ENCODE measurements around the gene TSPAN16. TPM values are rescaled to one million over a fixed set of nuclear protein-coding genes. Genes with fewer than 3 reads are reported as not detected.

The TSPAN16 gene, protein sequence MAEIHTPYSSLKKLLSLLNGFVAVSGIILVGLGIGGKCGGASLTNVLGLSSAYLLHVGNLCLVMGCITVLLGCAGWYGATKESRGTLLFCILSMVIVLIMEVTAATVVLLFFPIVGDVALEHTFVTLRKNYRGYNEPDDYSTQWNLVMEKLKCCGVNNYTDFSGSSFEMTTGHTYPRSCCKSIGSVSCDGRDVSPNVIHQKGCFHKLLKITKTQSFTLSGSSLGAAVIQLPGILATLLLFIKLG
- total RNA-seq = not detected

DNA sequence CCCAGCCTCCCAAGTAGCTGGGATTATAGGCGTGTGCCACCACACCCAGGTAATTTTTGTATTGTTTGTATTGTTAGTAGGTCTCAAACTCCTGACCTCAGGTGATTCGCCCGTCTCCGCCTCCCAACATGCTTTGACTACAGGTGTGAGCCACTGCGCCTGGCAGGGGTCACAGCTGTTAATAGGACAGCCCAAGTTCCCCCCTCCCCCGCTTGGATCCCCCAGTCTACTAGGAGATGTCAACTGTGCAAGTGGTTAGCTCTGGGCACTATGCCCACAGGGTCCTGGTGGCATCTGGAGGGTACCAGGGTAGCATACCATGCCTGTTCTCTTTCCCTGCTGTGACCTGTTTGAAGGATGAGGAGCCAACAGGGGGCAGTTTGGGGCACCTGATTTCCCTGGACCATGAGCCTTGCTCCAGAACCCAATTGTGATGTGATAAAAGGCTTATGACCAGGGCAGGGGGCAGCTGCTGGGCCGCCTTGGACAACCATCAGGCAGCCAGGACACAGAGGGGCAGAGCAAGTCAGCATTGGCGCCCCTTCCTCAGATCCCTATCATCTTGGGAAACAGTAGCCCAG is at the start of gene TSPAN16:
Gene TSPAN16, plus strand, starts transcription at position 496 of the 581 bp plus-strand sequence. CDS start 138 bp downstream, outside the sequence.
- ATAC-seq (ENCODE audit: insufficient number of reproducible peaks, low FRiP score, low read depth) = no peak
- Histone ChIP-seq H3K27ac (peak within 1 kb of the TSS; percentile 22 to 46), H3K9me3 (no peaks in the 10 kb centered on the region), H3K27me3 (replicated peaks; ENCODE audit: insufficient read depth) (no peaks in the 10 kb centered on the region), H3K36me3 (no peaks in the 10 kb centered on the region), H3K4me3 (no peak within 1 kb of the TSS), H3K4me1 (ENCODE audit: control insufficient read depth in 1 of 2, low read depth in 2 of 2) (peaks cover 0 to 12% of the 10 kb centered on the region in 2 donors)
- TF ChIP-seq, protein P1, sequence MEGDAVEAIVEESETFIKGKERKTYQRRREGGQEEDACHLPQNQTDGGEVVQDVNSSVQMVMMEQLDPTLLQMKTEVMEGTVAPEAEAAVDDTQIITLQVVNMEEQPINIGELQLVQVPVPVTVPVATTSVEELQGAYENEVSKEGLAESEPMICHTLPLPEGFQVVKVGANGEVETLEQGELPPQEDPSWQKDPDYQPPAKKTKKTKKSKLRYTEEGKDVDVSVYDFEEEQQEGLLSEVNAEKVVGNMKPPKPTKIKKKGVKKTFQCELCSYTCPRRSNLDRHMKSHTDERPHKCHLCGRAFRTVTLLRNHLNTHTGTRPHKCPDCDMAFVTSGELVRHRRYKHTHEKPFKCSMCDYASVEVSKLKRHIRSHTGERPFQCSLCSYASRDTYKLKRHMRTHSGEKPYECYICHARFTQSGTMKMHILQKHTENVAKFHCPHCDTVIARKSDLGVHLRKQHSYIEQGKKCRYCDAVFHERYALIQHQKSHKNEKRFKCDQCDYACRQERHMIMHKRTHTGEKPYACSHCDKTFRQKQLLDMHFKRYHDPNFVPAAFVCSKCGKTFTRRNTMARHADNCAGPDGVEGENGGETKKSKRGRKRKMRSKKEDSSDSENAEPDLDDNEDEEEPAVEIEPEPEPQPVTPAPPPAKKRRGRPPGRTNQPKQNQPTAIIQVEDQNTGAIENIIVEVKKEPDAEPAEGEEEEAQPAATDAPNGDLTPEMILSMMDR (IDR thresholded peaks at IDR 0.05) = no peak
- no peak for DNase-seq (ENCODE audit: low spot score)

DNA sequence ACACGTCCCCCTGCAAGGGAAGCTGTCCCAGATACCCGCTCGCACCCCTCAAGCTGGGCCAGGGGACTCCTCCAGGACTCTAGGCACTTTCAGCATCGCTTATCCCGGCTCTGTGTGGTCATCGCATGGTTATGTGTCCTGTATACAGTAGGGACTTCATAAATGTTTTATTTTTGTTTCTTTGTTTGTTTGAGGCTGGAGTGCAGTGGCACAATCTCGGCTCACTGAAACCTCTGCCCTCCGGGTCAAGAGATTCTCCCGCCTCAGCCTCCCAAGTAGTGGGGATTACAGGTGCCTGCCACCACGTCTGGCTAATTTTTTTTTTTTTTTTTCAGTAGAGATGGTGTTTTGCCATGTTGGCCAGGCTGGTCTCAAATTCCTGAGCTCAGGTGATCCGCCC is 49.0 kb upstream of the TSPAN16 start:
- peaks cover 9% of the 10 kb centered on the region for H3K36me3 ChIP-seq
- TF ChIP-seq, protein P1 (IDR thresholded peaks at IDR 0.05) = no peak
- no peak for ATAC-seq (ENCODE audit: insufficient number of reproducible peaks, low FRiP score, low read depth)
- H3K27ac ChIP-seq = no peak overlapping the region
- peaks cover 0 to 12% of the 10 kb centered on the region in 2 donors for H3K4me1 ChIP-seq (ENCODE audit: control insufficient read depth in 1 of 2, low read depth in 2 of 2)
- H3K9me3 ChIP-seq = no peaks in the 10 kb centered on the region
- no peak for DNase-seq (ENCODE audit: low spot score)
- H3K27me3 ChIP-seq (replicated peaks; ENCODE audit: insufficient read depth) = no peaks in the 10 kb centered on the region
- H3K4me3 ChIP-seq = no peak overlapping the region

DNA sequence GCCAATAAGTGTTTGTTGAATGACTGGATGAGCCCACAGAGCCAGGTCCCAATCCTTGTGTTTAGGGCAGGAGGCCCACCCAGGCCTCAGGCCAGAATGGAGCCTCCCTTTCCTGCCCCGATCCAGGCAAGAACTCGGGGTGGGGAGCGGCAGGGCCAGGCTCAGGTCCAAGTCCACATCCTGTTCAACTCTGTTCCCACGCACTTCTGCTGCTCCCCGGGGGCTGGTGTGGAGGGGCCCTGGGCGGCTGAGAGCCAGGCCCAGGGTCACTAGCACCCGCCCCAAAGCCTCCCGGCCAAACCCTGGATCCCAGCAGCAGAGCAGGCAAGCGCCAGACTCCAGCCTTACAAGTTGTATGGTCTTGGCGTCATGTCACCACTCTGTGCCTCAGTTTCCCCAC is 48.6 kb upstream of the TSPAN16 start:
- H3K27ac ChIP-seq = no peak overlapping the region

DNA sequence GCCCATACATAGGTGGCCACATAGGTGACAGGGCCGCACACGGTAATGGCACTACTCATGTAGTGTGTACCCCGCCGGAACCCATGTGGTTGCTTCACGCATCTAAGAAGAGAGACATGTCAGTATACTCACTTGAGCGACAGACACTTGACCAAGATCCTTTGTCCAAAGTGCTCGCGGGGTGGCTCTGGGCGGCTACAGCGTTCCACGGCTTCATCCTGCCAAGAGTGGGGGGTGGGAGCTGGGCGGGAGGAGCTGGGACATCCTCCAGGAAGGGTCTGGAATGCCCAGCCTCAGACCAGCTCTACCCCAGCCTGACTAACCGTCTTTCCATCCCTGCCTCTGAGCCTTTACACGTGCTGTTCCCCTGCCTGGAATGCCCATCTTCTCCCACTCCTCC is 48.0 kb upstream of the TSPAN16 start:
- ATAC-seq (ENCODE audit: insufficient number of reproducible peaks, low FRiP score, low read depth) = no peak
- H3K4me1 ChIP-seq (ENCODE audit: control insufficient read depth in 1 of 2, low read depth in 2 of 2) = peaks cover 0 to 12% of the 10 kb centered on the region in 2 donors
- no peak for DNase-seq (ENCODE audit: low spot score)
- H3K9me3 ChIP-seq = no peaks in the 10 kb centered on the region
- peaks cover 11% of the 10 kb centered on the region for H3K36me3 ChIP-seq
- TF ChIP-seq, protein P1 (IDR thresholded peaks at IDR 0.05) = no peak
- H3K27ac ChIP-seq = no peak overlapping the region
- H3K4me3 ChIP-seq = no peak overlapping the region
- no peaks in the 10 kb centered on the region for H3K27me3 ChIP-seq (replicated peaks; ENCODE audit: insufficient read depth)

More for the DNA sequence above, 48.6 kb upstream of the TSPAN16 start:
- H3K4me1 ChIP-seq (ENCODE audit: control insufficient read depth in 1 of 2, low read depth in 2 of 2) = peaks cover 0 to 12% of the 10 kb centered on the region in 2 donors
- no peak overlapping the region for H3K4me3 ChIP-seq
- H3K27me3 ChIP-seq (replicated peaks; ENCODE audit: insufficient read depth) = no peaks in the 10 kb centered on the region
- ATAC-seq (ENCODE audit: insufficient number of reproducible peaks, low FRiP score, low read depth) (no peak), DNase-seq (ENCODE audit: low spot score) (no peak)
- TF ChIP-seq, protein P1 (IDR thresholded peaks at IDR 0.05) = no peak
- H3K36me3 ChIP-seq = peaks cover 11% of the 10 kb centered on the region
- no peaks in the 10 kb centered on the region for H3K9me3 ChIP-seq

DNA sequence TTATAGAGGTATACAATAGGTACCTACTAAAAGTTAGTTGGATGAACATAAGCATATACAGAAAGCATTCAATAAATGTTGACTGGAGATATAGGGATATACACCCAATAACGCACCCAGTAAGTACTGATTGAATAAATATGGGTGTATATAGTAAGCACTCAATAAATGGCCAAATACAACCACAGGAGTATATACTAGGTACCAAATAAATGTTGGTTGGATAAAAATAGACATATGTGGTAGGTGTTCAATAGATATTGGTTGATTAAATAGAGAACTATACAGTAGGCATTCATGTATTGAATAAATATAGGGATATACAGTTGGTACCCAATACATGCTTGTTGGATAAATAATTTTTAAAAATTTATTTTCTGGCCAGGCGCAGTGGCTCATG is 47.1 kb upstream of the TSPAN16 start:
- DNase-seq (ENCODE audit: low spot score) (no peak), ATAC-seq (ENCODE audit: insufficient number of reproducible peaks, low FRiP score, low read depth) (no peak)
- TF ChIP-seq, protein P1 (IDR thresholded peaks at IDR 0.05) = no peak
- peaks cover 11% of the 10 kb centered on the region for H3K36me3 ChIP-seq
- no peaks in the 10 kb centered on the region for H3K27me3 ChIP-seq (replicated peaks; ENCODE audit: insufficient read depth)
- no peaks in the 10 kb centered on the region for H3K9me3 ChIP-seq
- no peak overlapping the region for H3K4me3 ChIP-seq
- no peak overlapping the region for H3K27ac ChIP-seq
- H3K4me1 ChIP-seq (ENCODE audit: control insufficient read depth in 1 of 2, low read depth in 2 of 2) = peaks cover 0 to 7% of the 10 kb centered on the region in 2 donors

Measured in thoracic aorta (tissue), 2 donors.